Fibroblast of gingiva (primary cell): ENCODE data around the gene VANGL2.
A peak's percentile ranks its signal among the peaks of the same experiment; 100 is the strongest.
"Not testable (repeated sequence)": the region's sequence is repeated elsewhere in the genome, so short reads cannot be mapped to it uniquely, and the experiment has no call there.

Source experiments
- DNase-seq: peaks from one replicate; pipeline ENCODE4 v3.0.0-alpha.2; 2011; ENCODE audit warnings: low read depth

The VANGL2 gene

DNA sequence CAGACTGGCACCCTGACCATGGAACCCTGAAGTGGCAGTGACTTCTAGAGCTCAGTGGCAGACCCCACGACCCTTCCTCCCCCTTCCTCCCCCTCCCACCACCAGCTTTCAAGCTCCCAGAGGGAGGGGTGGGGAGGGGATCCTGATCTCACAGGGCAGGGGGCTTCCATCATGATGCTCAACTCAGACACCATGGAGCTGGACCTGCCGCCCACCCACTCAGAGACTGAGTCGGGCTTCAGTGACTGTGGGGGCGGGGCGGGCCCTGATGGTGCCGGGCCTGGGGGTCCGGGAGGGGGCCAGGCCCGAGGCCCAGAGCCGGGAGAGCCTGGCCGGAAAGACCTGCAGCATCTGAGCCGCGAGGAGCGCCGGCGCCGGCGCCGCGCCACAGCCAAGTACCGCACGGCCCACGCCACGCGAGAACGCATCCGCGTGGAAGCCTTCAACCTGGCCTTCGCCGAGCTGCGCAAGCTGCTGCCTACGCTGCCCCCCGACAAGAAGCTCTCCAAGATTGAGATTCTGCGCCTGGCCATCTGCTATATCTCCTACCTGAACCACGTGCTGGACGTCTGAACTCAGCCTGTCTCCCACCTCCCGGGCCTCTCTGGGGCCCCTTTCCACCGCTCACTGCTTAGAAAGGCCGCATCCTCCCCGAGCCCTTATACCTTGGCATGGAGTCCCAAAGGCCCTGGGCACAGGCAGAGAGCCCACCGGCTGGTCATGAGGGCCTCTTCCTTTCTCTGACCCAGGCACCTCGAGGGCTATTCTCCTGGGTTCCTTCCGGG, 29.6 kb upstream of the VANGL2 start:
- no peak for DNase-seq

DNA sequence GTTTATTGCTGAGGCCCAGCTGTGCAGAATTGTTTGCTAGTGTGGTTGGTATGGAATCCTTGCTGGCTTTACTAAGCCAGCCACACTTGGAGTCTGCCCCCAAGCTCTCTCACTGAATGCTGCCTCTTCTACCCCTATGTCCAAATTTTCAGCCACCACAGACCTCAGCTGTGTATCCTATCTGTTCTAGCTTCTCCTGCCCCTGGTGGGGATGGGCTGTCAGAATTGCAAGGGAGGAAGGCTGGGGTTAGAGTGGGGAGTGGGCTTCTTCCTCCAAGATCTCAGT, 29.1 kb upstream of the VANGL2 start:
- no peak for DNase-seq

DNA sequence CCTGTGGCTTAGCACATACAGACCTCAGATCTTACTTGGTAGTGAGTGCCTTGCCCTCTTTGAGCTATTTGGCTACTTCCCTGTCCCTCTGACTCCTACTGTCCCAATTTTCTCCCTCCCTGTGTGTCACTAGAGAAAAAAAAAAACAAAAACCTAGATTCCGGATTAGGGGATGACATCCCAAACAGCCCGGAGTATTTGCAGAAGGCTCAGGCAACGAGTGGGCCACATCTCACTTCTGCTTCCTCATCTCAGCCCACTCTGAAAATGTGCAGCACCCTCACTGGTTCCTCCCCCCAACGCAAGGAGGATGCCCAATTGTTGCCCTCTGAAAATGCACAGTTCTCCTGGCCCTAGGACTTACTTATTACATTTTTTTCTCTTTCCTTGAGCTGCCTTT, 28.6 kb upstream of the VANGL2 start:
- no peak for DNase-seq

DNA sequence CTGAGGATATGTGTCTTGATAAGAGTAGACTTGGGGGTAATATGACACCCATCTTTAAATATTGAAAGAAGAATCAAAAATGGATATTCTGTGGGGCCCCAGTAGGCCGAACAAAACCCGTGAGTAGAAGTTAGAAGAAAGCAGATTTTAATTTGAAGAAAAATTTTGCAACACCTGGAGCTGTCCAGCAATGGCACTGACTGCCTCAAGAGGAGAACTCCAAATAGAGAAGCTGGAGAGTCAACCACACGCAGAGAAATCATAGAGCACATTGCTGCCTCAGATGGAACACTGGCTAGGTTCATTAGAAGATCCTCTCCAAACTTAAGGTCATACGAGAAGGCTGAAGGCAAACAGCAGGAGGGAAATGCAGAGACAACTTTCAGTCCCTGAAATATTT, 26.7 kb upstream of the VANGL2 start:
- DNase-seq: no peak

DNA sequence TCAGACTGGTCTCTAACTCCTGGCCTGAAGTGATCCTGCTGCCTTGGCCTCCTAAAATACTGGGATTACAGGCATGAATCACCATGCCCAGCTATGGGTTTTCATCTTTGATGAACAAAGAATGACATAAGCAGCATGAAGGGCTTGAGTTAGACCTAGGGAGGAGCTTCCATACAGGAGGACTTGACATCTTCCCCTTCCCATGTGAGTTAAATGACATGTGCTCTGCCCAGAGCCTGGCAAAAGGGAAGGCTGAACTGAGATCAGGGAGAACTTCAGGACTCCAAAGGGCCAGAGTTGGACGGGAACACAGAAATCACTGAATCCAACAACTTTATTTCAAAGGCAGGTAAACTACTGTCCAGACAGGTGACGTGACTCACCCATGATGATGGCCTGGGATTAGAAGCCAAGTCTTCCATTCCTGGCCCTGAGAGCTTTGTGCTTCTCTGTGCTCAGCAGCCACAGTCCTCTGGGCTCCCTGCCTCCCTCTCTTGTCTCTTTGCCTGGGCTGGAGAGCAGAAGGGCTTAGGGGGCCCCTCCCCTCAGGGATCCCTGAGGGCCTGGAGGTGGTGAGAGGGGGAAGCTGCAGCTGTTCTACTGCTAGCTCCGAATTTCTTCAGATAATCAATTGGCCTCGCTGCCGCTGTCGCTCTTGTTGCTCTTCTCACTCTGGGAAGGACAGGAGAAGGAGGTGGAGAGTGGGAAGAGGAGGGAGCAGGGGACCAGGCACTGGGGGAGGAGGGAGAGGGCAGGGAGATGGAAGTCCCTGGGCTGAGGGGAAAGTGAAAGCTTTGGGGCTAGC, 25.9 kb upstream of the VANGL2 start:
- DNase-seq: no peak

DNA sequence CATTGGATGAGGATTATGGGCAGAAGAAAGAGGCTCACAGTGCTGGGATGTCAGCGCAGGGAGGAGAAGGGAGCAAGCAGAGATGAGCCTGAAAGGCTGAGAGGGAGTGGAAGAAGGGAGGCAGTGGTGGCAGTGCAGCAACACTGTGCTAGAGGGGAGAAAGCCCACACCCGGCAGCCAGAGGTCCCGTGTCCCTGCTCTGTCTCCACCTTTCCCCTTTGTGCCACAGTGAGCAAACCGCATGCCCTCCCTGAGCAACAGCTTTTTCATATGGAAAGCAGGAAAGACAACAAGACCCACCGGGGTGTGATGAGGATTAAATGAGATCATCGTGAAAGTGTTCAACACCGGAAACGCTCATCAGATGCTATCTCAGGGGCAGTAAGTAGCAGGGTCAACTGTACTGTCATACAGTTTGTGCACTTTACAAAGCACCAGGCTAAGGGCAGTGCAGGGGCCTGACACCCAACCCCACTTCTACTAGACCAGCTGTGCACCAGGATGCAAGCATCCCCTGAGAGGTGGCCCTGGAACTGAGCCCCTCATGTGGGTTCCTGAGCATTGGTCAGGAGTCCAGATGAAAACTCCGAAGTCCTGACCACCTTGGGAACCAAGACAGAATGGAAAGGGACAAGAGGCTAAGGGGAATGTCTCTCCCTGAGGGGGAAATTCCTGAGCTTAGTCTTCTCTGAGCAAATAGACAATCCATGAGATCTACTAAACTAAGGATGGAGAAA, 24.4 kb upstream of the VANGL2 start:
- no peak for DNase-seq

DNA sequence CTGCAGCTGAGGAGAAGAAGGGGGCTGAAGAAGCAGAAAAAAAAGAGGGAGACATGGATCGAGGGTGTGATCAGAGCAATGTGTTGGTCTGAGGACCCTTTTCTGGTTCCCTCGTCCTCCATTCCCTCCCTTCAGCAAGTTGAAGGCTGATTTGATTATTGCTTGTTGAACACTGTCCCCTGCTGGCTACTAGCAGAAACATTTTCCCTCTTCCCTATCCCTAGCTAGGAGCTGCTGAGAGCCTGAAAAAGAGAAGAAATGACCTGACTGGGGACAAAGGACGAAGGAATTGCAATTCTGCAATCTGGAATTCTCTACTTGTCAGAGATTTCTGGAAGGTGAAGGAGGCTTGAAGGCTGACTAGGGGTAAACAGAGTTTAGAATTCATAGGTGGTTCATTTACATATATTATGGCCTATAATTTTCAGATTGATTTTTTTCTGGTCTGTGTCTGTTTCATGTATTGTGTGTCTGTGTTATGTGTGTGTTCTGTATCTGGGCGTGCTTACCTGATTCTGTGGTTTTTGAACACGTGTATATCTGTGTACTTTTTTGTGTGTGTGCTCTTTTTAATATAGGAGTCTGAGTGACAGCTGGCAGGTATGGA, 23.7 kb upstream of the VANGL2 start:
- DNase-seq: peak; percentile 55

DNA sequence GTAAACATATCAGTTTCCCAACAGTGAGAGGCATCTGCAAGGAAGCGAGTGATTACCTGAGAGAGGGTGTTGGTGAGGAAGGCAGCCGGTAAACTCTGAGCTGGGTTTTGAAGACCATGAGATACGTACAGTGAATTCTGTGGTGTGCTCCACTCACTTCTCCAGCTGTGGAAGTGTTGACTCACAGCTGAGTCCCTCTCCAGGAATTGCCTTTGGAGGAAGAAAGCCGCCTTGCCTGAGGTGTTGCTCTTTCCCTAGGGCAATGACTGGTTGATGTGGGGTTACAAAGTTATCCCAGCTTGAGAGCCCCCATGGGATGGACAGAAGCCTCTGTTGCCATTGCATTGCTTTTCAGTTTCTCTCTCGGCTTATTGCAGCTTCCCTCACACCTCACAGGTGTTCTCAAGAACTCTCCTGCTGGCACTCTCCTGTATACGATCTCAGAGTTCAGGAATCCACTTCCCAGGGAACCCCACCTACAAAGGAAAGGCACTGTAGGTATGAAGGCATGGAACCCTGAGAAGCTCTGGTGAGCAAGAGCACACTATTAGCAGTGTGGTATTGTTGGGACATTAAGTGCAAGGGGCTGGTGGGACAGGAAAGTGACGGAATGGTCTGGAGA, 22.7 kb upstream of the VANGL2 start:
- DNase-seq: no peak

DNA sequence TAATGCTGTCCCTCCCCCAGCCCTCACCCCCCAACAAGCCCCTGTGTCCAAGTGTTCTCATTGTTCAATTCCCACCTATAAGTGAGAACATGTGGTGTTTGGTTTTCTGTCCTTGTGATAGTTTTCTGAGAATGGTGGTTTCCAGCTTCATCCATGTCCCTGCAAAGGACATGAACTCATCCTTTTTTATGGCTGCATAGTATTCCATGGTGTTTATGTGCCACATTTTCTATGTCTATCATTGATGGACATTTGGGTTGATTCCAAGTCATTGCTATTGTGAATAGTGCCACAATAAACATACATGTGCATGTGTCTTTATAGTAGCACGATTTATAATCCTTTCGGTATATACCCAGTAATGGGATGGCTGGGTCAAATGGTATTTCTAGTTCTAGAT, 15.6 kb upstream of the VANGL2 start:
- DNase-seq: not testable (repeated sequence)

DNA sequence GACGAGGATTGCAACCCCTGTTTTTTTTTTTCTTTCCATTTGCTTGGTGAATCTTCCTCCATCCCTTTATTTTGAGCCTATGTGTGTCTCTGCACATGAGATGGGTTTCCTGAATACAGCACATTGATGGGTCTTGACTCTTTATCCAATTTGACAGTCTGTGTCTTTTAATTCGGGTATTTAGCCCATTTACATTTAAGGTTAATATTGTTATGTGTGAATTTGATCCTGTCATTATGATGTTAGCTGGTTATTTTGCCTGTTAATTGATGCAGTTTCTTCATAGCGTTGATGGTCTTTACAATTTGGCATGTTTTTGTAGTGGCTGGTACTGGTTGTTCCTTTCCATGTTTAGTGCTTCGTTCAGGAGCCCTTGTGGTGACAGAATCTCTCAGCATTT, 12.0 kb upstream of the VANGL2 start:
- not testable (repeated sequence) for DNase-seq

DNA sequence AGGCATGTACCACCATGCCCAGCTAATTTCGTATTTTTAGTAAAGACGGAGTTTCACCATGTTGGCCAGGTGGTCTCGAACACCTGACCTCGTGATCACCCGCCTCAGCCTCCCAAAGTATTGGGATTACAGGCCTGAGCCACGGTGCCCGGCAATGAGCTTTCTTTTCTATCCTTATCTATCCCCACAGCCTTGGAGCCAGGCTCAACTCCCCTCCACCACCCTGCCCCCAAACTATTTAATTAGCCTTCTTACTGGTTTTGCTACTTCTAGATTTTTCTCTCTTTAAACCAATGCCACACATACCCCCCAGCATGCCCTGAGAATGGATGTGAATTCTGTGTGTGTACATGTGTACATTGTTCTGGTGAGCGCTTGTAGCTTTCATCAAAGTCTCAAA, 5.7 kb upstream of the VANGL2 start:
- no peak for DNase-seq

DNA sequence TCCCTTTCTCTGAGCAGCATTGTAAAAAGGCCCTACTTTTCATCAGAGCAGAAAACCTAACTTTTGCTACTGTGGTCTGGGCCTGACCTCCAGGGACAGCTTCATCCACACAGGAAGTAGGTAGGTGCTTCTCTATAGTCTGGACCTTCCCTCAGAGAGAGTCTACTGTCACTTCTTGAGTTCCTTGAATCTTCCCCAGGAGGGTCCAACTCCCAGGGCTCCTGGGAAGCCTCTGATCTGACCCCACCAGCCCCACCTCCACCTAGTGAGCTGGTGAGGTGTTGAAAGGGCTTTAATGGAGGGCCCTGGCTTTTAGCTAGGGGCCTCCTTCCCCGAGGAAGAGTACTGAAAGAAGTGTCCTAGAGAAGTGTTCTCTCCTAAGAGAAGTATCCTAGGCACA, 2.7 kb upstream of the VANGL2 start:
- DNase-seq: no peak

DNA sequence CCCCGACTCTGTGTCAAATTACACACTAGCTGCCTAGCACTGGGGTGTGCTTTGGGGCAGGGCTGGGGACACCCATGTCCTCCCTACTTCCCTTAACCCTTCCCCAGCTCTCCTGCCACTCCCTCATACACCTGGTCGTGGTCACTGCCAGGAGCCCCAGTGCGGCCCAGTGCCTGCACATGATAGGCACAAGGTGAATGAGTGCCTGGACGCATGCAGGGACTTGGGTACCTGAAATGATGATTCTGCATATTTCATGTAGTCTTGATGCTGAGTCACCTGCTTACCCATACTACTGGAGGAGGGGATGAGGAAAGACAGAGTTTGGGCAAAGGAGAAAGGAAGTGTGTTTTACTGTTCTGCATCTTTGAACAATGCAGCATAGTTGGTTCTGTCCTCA, 1.5 kb upstream of the VANGL2 start:
- DNase-seq: no peak

DNA sequence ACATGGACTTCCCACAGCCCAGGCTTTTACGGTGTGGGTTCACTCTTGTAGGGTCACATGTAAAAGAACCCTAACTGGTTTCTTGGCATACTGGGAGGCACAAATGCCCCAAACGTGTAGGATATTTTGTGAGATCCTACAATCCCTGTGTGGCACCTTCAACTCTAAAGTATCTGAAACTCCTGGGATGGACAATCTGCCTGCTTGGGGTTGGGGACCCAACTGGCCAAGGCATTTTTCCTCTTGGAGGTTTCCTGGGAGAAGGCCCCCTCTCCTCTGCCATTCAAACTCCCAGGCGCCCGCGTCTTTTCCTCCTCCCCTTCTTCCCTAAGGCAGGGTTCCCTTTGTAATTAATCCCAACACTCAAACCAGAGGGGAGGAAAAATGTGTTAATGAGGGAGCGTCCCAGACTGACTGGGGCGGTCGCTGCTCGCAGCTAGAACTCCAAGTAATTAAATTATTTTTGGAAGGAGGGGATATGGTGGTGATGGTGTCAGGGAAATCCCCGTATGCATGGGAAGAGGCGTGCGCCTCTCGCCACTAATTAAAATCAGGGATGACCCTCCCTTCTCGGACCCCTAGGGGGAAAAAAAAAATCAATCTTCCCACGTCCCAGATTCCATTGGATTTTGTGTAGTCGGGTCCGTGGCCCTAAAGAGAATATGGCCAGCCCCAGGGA, 681 bp upstream of the VANGL2 start:
- DNase-seq: no peak

DNA sequence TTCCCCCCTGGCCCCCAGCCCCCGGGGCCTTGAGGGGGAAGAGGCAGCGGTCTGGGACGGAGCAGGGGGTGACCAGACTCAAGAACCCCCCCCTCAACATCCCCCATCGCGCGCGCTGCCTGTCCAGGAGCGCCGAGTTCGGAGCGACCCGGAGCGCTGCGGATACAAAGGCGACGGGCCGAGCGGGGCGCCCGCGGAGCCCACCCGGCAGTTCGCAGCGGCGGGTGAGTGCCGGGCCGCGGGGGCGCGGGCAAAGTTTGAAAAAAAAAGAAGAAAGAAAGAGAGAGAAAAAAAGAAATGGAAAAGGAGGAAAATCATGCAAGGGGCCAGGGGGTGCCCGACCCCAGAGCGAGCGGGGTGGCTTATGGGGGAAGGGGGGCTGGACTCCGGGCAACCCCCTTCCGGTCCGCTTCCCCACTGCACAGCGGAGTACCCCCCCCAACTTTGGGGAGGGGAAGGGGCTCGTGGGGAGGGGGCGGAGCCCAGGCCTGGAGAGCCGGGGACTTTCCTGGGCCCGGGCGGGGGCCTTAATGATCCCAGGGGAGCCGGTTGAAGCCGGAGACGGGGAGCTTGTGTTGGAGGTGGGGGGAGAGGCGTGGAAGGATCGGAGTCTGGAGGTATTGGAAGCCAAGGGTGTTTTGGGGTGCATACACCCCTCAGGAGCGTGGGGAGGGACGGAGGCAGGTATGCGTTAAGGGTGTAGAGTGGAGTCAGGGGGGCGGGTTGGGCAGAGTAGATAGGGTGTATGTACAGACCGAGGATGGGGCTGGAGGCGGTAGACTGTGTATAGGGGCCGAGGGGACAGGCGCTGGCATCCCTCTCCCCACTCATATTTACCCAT, 502 bp downstream of the VANGL2 start:
- no peak for DNase-seq

DNA sequence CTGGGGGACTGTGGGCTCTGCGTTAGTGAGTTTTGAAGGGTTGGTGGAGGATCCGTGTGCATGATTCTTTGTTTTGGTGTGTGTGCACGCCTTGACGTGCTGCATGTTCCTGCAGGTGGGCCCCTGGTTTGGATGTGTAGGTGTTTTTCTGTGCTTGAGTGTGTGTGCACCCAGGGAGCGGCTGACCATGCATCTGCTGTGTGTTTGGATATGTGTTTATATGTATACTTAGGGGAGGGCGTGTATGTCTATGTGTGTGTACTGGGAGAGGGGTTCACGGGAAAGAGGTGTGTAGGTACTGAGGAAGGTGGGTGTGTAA, 1.1 kb downstream of the VANGL2 start:
- DNase-seq: no peak

DNA sequence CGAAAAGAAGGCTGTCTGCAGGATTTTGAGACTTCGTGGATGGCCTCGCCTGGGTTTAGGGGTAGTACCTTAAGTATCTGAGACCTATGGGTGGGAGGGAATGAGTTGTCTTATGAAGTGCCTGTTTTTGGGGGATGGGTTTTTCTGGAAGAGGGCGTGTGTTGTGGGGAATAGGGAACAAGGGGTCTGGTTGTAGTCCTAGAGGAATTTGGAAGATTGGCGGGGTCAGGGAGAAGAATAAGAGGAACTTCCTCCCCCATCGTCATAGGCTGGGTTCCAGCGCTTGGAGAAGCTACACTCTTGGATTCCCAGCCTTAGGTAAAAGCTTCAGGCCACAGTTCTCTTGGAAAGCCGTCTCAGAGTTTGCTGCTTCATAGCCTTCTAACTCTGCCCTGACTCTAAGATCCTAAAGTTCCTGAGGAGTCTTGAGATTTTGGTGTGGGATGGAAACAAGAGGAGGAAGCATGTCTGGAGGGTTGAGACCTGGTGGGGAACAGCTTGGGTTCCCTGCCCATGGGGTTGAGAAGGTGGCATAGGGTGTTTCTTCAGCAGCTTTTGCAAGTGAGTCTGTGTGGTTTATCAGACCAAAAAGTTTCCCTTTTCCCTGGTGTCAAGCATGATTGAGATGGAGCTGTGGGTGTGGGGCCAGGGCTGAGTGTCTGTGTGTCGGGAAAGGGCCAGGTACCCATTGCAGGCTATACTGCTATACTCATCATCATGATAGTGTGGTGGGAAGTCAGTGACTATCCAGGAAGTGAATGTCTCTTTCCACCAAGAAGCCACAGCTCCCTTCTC, 1.8 kb downstream of the VANGL2 start:
- no peak for DNase-seq

DNA sequence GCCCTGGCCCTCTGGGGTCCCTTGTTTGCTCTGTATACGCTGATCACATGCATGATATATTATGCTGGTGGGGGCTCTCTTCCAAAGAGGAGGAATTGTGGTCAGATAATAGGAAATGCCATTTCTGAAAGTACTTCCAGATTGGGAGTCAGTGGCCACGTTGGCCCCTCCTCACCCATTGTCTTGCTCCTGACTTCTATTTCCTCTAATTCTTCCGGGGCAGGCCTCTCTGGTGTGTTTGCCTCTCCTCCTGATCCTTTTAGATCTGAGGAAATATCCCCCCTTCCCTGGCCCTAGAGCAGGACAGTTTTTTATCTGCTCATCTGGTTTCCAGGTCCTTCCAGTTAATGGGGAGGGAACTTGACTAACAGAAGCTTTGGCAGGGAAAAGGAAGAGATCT, 2.9 kb downstream of the VANGL2 start:
- no peak for DNase-seq

DNA sequence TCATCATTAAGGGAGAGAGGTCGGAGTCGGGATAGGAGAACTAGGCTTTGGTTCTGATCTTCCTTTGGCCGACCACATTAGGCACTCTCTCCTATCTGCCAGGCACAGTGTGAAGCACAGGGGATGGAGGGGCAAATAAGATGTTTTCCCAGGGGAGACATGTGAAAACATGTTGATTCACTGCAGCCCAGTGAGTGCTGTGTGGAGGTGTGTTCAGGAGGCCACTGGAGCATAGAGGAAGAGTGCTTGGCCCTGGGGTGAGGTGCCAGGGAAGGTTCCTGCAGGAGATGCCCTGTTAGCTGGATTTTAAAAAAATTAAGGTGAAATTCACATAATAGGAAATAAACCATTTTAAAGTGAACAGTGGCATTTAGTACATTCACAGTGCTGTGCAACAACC, 3.7 kb downstream of the VANGL2 start:
- DNase-seq: no peak

DNA sequence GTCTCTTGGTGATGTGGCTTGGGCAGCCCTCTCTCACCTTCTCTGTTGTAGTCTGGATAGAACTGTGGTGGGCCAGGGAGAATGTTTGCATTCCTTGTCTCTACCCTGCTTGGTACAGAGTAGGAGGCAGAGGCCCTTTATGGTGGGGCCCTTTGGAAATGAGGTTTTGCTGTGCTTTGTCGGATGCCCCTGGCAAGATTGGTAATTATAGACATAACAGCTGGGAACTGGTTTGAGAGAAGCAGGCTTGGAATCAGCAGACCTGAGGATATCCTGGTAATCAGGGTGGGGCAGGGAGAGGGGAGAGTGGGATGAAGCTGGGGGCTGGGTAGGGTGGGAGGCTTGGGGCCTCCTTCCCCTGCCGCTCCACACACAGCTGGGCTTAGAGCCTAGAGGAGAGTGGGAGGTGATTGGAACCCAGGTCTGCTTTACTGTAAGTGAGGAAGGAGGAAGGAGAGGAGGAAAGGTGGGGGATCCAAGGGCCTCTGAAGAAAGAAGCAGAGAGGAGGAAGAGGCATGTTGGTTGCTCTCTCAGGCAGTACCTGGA, 5.0 kb downstream of the VANGL2 start:
- DNase-seq: no peak
